Stimulated activated CD4-positive, alpha-beta T cell treated with anti-CD3 and anti-CD28 coated beads, Interleukin-4, amount 100 ng/mL, for 4 hours (primary cell): ENCODE results near the gene GALK1.
"Not testable (repeated sequence)": the region's sequence is repeated elsewhere in the genome, so short reads cannot be mapped to it uniquely, and the experiment has no call there.

ENCODE experiments used
- DNase-seq, 2 experiments: peaks; one replicate each; pipeline ENCODE4 v3.0.0-alpha.2; 2020

GALK1 gene

DNA sequence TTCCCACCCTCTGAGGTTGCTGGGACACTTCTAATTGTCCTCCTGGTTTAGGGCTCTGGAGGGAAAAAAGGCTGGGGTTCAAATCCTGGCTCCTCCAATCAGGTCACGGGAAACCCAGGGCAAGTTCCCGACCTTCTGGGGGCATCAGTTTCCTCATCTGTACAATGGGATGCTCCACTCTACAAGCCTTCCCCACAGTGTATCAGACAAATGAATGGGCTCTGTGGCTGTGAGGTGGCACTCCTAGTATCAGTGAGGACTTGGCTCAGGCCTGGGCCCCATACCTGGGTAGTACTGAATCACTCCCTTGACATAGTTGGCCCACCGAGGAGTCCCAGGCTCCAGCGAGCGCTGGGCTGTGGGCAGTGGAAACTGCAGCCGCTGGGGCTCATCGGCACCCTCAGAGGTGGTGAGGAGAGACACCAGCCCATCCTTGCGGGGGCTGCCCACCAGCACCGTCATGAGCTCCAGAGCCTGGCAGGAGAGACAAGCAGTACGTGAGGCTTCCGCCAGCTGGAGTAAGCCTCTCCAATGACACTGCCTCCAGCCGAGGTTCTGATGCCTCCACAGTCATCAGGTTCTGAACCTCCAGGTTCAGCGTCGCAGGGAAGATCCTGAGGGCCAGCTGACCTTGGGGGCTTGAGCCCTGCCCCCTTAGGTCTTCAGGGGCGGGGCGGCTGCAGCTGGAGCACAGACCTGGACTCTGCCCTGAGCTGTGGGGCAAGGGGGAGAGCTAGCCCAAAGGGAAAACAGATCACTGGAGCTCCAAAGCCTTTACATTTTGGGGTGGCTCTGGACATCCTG lies 1.2 kb downstream of the GALK1 start:
- DNase-seq, result no peak

DNA sequence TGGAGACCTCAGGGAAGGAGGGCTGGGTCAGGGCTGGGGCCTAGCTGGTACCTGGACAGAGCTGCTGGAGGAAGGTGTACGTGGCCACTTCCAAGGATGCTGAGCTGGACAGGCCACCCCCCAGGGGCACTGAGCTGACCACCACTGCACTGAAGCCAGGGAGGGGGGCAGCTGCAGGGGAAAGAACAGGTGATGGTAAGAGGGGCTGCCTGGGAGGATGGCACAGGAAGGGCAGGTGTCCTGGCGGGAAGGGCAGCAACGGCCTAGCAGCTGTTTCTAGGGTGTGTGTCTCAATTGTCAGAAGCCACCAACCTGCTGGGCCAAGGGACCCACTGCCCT lies 1.8 kb downstream of the GALK1 start:
- no peak for DNase-seq

DNA sequence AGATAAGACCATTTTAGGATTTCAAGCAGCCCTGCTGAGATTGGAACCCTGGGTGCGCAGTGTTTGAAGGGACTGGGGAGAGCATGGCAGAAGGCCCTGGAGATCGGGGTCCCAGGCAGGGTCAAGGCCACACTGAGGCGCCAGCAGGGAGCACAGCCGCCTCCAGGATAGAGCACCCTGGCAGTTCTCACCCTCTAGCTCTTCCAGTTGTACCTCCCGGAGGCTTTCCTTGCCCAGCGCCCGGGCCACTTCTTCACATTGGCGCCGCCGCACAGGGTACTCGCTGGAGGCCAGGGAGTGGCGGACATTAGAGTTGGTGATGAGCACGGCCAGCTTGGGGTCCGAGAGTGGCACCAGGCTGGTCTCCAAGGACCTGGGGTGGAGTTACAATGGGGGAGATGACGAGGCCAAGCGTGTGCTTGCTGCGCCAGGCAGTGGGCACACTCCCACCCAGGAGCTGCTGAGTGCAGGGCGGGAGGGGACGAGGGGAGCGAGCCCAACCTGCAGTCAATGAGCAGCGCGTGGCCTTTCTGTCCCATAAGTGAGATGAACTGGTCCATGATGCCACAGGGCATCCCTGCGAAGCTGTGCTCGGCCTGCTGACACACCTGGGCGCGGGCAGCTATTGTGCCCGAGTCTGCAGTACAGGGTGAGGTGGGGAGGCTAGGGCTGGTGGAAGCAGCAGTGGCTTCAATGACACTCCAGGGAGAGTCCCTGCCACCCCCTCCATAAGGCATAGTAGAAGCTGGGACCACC lies 2.3 kb downstream of the GALK1 start:
- DNase-seq, result no peak

DNA sequence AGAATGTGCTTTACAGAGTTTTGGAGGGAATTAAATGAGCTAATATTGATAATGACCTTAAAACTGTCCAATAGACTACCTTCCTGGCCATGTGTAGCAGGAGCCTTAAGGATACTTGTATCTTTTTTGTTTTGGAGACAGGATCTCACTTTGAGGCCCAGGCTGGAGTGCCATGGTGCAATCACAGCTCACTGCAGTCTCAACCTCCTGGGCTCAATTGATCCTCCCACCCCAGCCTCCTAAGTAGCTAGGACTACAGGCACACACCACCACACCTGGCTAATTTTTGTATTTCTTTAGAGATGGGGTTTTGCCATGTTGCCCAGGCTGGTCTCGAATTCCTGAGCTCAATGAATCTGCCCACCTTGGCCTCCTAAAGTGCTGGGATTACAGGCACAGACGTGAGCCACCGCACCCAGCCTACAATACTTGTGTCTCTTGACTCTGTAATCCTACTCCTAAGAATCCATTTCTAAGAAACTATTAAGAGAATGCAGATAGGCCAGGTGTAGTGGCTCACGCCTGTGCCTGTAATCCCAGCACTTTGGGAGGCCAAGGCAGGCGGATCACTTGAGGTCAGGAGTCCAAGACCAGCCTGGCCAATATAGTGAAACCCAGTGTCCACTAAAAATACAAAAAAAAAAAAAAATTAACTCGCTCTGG lies 4.9 kb downstream of the GALK1 start:
- DNase-seq, result not testable (repeated sequence)

DNA sequence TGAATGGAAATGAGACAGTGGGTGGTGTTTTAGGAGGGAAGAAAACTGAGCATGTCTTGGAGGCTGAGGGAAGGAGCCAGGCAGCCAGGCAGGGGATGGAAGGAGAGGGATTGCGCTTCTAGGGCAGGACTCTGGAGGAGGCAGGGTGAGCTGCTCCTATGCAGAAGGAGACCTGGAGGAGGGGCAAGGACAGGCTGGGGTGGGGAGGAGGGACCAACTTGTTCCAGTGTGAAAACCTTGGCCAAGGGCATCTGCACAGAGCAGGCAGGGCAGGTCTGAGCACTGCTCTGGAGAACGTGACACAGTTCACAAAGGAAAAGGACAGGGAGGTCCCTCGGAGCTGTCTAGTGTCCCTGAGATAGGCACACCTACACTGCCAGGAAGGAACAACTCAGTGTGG lies 5.5 kb downstream of the GALK1 start:
- DNase-seq, result no peak

DNA sequence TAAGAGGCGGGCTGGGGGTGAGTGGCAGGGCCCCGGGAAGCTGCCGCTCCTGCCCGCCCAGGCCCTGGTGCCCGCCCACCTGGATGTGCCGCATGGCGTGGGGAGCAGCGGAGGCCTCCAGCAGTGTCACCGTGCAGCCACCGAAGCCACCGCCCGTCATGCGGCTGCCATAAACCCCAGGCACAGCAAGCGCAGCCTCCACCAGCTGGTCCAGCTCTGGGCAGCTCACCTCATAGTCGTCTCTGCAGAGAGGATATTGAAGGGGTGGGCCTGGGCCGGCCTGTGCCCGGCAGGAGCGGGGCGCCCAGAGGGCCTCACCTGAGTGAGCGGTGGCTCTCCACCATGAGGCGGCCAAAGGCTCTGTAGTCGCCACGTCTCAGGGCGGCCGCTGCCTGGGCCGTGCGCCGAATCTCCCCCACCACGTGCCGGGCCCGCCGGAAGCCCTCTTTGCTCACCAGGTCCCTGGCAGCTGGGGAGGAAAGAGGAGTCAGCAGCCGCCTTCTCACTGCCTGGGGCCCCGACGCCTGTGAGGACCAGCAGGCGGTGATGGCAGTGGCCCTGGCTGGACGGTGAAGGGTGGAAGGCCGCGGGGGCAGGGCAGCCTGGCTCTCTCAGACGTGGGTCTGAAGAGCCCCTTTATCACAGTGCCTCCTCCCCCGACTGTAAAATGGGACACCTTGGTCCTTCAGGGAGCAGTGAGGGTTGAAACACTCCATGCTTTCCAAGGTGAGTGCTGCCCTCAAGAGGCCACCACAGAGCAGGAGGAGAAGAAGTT lies 6.7 kb downstream of the GALK1 start:
- DNase-seq, result no peak

DNA sequence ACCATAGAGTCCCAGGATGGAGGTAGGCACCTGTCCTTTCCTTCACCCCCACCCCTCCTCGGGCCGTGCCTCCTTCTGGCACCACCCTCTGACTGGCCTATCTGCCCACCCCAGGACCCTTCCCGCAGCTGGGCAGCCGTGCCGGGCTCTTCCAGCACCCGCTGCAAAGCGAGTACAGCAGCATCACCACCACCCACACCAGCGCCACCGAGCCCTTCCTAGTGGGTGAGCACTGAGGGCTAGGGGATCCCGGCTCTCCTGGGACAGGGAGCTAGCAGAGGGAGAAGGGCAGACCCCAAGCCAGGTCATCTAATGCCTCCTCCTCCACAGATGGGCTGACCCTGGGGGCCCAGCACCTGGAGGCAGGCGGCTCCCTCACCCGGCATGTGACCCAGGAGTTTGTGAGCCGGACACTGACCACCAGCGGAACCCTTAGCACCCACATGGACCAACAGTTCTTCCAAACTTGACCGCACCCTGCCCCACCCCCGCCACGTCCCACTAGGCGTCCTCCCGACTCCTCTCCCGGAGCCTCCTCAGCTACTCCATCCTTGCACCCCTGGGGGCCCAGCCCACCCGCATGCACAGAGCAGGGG lies 7.8 kb downstream of the GALK1 start:
- no peak for DNase-seq

DNA sequence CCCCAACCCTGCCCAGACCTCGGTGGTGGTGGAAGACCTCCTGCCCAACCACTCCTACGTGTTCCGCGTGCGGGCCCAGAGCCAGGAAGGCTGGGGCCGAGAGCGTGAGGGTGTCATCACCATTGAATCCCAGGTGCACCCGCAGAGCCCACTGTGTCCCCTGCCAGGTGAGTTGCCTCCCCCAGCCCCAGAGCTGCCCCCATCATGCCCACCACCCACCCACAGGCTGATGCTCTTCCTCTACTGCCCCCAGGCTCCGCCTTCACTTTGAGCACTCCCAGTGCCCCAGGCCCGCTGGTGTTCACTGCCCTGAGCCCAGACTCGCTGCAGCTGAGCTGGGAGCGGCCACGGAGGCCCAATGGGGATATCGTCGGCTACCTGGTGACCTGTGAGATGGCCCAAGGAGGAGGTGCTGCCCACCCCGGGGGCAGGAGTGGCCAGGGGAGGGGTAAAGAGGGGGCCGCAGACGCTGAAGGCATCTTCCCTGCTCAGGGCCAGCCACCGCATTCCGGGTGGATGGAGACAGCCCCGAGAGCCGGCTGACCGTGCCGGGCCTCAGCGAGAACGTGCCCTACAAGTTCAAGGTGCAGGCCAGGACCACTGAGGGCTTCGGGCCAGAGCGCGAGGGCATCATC lies 8.4 kb downstream of the GALK1 start:
- DNase-seq, result no peak

DNA sequence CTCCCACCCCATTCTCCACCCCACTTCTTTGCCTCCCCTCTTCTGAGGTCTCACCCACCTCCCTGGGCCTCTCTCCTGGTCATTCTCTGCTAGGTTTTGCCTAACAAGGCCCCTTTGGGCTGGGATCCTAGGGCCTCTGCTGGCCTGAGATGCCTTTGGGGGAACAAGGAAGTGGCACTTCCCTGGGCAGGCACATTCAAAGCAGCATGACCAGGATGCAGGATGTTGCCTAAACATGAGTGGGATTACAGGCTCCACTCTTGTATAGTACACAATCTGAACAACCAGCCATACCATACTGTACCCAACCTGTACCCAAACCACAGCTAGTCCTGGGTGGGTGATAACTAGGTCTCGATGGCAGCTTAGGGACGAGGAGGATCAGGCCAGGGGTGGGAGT lies 9.0 kb downstream of the GALK1 start:
- DNase-seq, result no peak

DNA sequence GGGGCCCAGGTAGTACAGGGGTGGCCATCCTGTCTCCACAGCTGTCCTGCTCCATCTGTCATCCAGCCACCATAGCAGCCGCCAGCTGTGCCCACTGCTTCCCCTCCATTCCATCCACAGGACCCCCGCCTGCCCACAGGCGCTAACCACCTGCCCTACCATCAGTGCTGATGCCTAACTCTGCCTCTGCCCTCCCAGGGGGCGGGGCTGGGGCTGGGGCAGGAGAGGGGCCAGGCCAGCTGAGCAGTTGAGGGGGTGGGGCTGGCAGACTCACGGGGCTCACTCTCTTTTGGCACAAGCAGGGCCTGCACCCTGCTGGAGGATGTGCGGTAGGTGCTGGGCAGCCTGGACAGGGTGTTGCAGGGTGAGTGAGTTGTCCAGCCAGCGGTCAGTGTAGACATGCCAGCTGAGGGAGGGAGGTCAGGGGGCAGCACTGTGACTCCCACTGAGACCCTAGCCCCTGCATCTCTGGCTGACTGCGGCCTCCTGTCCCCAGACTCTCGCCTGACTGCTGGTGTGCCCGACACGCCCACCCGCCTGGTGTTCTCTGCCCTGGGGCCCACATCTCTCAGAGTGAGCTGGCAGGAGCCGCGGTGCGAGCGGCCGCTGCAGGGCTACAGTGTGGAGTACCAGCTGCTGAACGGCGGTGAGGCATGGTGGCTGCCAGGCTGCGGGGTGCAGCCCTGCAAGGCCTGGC lies 9.6 kb downstream of the GALK1 start:
- no peak for DNase-seq

DNA sequence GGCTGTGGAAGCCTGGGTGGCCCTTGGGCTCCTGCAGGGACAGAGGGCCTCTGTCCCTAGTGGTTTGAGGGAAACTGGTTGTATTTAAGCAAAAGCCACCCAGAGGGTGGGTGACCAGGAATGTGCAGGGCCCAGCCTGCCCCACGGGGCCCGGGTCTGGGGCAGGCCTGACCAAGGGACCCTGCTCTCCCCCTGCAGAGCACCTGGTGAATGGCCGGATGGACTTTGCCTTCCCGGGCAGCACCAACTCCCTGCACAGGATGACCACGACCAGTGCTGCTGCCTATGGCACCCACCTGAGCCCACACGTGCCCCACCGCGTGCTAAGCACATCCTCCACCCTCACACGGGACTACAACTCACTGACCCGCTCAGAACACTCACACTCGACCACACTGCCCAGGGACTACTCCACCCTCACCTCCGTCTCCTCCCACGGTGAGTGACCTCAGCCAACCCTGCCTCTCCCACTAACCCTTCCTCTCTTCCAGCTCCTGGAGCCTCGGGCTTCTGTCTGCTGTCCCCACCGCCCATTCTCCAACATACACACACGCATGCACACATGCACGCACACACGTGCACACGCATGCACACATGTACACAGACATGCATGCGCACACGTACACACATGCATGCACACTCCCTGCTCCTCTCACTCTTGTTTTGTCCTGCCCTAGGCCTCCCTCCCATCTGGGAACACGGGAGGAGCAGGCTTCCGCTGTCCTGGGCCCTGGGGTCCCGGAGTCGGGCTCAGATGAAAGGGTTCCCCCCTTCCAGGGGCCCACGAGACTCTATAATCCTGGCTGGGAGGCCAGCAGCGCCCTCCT lies 10.4 kb downstream of the GALK1 start:
- no peak for DNase-seq

DNA sequence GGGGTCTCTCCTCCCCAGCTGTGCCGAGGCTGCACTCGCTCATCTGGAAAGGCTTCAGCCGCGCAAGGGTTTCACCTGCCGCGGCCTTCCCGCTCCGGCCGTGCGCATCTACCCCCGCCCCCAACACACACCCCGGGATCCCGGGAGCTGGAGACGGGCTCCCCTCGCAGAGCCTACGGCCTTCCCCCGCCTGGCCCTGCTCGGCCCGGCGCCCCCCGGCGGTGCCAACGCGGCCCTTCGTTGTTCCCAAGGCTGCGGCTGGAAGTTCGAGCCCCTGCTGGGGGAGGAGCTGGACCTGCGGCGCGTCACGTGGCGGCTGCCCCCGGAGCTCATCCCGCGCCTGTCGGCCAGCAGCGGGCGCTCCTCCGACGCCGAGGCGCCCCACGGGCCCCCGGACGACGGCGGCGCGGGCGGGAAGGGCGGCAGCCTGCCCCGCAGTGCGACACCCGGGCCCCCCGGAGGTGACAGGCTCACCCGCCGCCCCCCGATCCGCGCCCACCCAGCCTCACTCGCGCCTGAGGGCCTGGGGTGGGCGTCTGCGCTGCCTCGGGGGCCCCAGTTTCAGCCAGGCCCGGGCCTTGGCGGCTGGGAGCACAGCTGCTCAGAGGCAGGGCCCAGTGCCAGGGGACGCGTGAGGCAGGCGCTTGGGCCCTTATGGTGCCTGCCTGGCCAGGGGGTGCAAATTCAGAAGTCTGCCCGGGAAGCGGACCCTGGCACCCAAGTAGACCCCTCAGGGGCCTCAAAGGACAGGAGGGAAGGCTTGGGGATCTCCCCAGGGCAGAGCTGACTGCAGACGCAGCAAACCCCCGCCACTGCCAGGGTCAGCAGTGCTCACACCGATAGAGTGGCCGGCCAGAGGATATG lies 11.2 kb downstream of the GALK1 start:
- peak; percentile 65 to 76 for DNase-seq

DNA sequence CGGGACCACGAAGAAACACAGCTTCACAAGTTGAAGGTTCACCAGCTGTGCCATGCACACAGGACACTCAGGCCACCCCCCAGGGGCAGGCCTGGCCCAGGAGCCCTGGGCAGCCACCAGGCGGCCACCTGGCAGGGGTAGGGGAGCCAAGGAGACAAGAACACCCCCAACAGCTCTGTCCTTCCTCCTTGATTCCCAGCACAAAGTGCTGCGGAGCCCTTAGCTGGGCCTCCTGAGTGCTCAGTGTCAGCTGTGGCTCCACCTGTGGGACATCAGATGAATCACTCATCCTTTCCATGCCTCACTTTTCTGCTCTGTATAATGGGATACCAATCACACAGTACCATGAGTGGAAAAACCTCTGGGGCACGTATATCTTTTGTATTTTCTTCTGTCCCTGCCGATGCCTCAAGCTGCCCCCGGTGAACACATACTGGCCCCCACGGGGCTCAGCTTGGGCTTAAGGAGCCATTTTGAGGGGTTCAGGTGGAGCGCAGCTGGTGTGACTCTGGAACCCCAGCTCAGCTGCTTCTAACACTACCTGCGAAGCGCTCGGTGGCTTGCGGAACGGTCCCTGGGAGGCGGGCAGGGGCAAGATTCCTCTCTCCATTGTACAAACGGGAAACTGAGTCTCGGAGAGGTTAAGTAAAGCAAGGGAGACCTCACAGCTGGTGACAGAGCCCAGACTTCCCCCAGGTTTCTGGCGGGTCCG lies 12.0 kb downstream of the GALK1 start:
- no peak for DNase-seq

DNA sequence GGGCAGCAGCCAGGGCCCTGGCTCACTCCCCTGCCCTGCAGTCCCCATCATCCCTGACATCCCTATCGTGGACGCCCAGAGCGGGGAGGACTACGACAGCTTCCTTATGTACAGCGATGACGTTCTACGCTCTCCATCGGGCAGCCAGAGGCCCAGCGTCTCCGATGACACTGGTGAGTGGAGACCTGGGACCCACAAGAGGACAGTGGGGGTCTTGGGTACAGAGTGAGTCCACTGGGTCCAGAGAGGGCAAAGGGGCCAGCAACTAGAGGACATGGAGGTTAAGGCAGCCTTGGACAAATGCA lies 12.6 kb downstream of the GALK1 start:
- no peak for DNase-seq

DNA sequence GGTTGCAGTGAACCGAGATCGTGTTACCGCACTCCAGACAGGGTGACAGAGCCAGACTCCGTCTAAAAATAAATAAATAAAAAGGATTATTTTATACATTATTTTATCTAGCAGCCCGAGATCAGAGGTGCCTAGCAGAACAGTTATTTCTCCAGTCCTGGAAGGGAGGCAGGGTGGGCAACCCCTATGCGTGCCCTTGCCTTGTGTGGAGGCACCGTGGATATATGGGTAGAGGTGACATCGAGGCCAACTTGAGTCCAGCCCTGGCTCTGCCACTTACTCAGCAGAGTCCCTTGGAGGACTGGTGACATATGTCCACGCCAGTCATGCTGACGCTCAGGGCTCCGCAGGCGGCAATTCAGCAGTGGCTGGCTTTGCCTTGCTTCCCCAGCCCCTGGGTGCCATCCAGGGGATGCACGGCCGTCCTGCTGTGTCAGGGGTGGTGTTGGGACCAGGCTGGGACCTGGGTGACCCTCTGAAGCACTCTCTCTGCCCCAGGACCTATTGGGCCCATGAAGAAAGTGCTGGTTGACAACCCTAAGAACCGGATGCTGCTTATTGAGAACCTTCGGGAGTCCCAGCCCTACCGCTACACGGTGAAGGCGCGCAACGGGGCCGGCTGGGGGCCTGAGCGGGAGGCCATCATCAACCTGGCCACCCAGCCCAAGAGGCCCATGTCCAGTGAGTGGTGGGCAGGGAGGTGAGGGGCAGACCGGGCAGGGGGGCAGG lies 13.2 kb downstream of the GALK1 start:
- no peak for DNase-seq

DNA sequence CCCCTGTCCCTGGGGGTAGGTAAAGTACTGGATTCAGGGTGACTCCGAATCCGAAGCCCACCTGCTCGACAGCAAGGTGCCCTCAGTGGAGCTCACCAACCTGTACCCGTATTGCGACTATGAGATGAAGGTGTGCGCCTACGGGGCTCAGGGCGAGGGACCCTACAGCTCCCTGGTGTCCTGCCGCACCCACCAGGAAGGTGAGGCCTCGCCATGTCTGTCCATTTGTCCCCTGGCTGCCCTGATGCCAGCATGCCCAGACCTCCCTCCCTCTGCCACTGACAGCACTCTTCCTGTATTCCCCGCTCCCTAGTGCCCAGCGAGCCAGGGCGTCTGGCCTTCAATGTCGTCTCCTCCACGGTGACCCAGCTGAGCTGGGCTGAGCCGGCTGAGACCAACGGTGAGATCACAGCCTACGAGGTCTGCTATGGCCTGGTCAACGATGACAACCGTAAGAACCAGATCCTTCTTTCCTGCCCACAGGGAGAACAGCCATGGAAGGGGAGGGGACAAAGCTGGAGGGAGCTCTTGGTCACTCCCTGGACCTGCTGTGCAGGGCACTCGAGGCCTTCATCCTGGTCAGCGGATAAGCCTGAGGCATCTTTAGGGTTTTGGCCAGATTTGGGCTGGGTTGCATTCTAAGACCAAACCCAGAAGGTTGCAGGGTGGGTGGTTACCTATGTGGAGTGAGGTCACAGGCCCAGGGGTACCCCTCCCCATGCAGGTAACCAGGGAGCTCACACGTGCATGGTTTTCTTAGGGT lies 14.2 kb downstream of the GALK1 start:
- DNase-seq, result no peak

DNA sequence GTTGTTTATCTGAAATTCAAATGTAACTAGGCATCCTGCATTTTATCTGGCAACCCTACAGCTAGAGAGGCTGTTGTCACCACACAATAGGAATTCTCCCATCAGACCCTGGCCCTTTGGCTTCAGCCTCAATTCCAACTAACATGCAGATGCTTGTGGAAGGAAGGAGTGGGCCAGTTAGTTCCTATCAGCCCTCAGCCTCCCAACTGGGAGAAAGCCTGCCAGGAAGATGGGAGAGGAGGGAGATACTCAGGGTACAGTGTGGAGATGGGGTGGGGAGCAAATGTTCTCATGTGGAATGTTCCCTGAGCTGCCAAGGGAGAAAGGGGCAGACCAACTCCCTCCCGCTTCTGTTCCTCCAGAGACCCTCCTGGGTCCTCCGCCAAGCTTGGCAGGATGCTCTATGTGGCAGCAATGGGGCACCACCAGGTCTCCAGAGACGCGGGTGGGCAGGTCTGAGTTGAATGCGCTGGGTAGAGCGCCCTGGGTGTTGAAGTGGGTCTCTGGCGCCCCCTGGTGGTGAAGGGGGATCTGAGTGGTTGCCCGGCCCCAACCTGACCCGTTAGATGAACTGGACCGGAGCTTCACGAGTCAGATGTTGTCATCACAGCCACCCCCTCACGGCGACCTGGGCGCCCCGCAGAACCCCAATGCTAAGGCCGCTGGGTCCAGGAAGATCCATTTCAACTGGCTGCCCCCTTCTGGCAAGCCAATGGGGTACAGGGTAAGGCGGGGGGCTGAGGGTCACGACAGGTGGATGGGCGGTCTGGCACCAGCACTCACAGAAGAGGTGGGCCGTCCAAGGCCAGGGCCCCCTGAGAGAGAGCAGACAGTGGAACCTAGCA lies 15.2 kb downstream of the GALK1 start:
- DNase-seq, result peak; percentile 75 to 92
